H1 (cell line): ENCODE measurements around the gene GRIN2C. TPM values are rescaled to one million over a fixed set of nuclear protein-coding genes. Genes with fewer than 3 reads are reported as not detected.

Experiments
- CTCF ChIA-PET: fragments of 300-600 bp; sonication (Branson Sonifier 250); formaldehyde crosslinking; loops from one replicate; lab custom pipeline; 2021; ENCODE audit not compliant: partially characterized antibody; lab: Charles Lee
- POLR2A ChIA-PET: fragments of 300-600 bp; sonication (Branson Sonifier 250); formaldehyde crosslinking; loops from one replicate; lab custom pipeline; 2021; ENCODE audit warnings: inconsistent platforms; ENCODE audit not compliant: partially characterized antibody; lab: Charles Lee
- DNase-seq, 2 experiments: peaks; one replicate each; pipeline versions ENCODE4 v3.0.0 to v3.0.0-alpha.2; 2010 to 2022; ENCODE audit warnings: low spot score in 2 of 2, low read depth in 1 of 2, mixed read lengths in 1 of 2
- FAIRE-seq: peaks from 2 replicates; lab custom pipeline; 2011; peaks lifted over from hg19 to GRCh38; lab: Jason Lieb, UNC
- H2AFZ ChIP-seq: 2 replicates; pipeline ENCODE4 v1.8.1; 2012; ENCODE audit warnings: low read length, inconsistent platforms
- H2AK5ac ChIP-seq: 2 replicates; pipeline ENCODE4 v1.6.1; 2013; ENCODE audit warnings: low read depth, low read length
- H2BK120ac ChIP-seq: replicated peaks from 2 replicates; pipeline ENCODE3; 2013; ENCODE audit warnings: low read depth, low read length, inconsistent platforms
- H2BK12ac ChIP-seq: 2 replicates; pipeline ENCODE4 v1.6.1; 2013; ENCODE audit warnings: low read depth, low read length
- H2BK15ac ChIP-seq: 2 replicates; pipeline ENCODE4 v1.6.1; 2013; ENCODE audit warnings: low read length
- H2BK20ac ChIP-seq: 2 replicates; pipeline ENCODE4 v1.6.1; 2013; ENCODE audit warnings: low read length
- H2BK5ac ChIP-seq: 2 replicates; pipeline ENCODE4 v1.6.1; 2013; ENCODE audit warnings: low read depth, low read length
- H3K14ac ChIP-seq: 2 replicates; pipeline ENCODE4 v1.6.1; 2013; ENCODE audit warnings: inconsistent platforms; ENCODE audit not compliant: insufficient read length
- H3K18ac ChIP-seq: 2 replicates; pipeline ENCODE4 v1.6.1; 2013; ENCODE audit warnings: low read length; ENCODE audit errors: extremely low read depth
- H3K23ac ChIP-seq: 2 replicates; pipeline ENCODE4 v1.6.1; 2013; ENCODE audit warnings: inconsistent platforms; ENCODE audit not compliant: insufficient read length
- H3K23me2 ChIP-seq: 2 replicates; pipeline ENCODE4 v1.6.1; 2013; ENCODE audit warnings: low read depth, low read length
- H3K27ac ChIP-seq: 2 replicates; pipeline ENCODE4 v1.6.1; 2011; ENCODE audit warnings: low read depth, low read length, inconsistent platforms
- H3K27me3 ChIP-seq, 4 experiments: replicated peaks in 1 of 4; 1 replicate in 1 of 4; 2 replicates in 3 of 4; pipeline versions ENCODE4 v1.6.1 to v1.8.1; 2011 to 2013; ENCODE audit warnings: low read length in 3 of 4, mild to moderate bottlenecking in 3 of 4, inconsistent platforms in 2 of 4, mixed read lengths in 2 of 4, moderate library complexity in 1 of 4; ENCODE audit not compliant: control insufficient read depth in 3 of 4, insufficient read depth in 3 of 4; ENCODE audit errors: extremely low read depth in 1 of 4
- H3K36me3 ChIP-seq, 4 experiments: 2 replicates each; pipeline versions ENCODE4 v1.6.1 to v1.8.1; 2011 to 2013; ENCODE audit warnings: mild to moderate bottlenecking in 4 of 4, low read length in 3 of 4, moderate library complexity in 2 of 4, control low read depth in 1 of 4, inconsistent platforms in 1 of 4; ENCODE audit not compliant: insufficient read depth in 4 of 4, control insufficient read depth in 2 of 4
- H3K4ac ChIP-seq: replicated peaks from 2 replicates; pipeline ENCODE3; 2013; ENCODE audit warnings: low read length, low read depth, mixed read lengths, inconsistent platforms; ENCODE audit not compliant: insufficient read length
- H3K4me1 ChIP-seq, 4 experiments: replicated peaks in 1 of 4; 1 replicate in 1 of 4; 2 replicates in 3 of 4; pipeline versions ENCODE4 v1.6.1 to v1.8.1; 2011 to 2013; ENCODE audit warnings: low read length in 3 of 4, inconsistent platforms in 2 of 4, mixed read lengths in 1 of 4; ENCODE audit not compliant: insufficient read depth in 4 of 4, control insufficient read depth in 3 of 4
- H3K4me2 ChIP-seq, 2 experiments: 2 replicates each; pipeline versions ENCODE4 v1.6.1 to v1.8.1; 2011 to 2013; ENCODE audit warnings: low read depth in 2 of 2, low read length in 2 of 2, control low read depth in 1 of 2, inconsistent platforms in 1 of 2, mild to moderate bottlenecking in 1 of 2; ENCODE audit not compliant: insufficient read depth in 1 of 2
- H3K4me3 ChIP-seq, 4 experiments: fragments of 200-600, 300-600 bp in 1 of 4; sonication (generic), shearing (Covaris generic), sonication (Bioruptor Twin) in 1 of 4; 2 replicates each; pipeline versions ENCODE4 v1.5.1 to v1.8.1; 2011 to 2016; ENCODE audit warnings: low read length in 4 of 4, low read depth in 3 of 4, control low read depth in 2 of 4, inconsistent platforms in 2 of 4, mild to moderate bottlenecking in 2 of 4, mixed read lengths in 1 of 4, moderate library complexity in 1 of 4; ENCODE audit not compliant: insufficient read depth in 2 of 4; ENCODE audit errors: extremely low read depth in 1 of 4
- H3K56ac ChIP-seq: replicated peaks from 2 replicates; pipeline ENCODE3; 2013; ENCODE audit warnings: low read depth, mild to moderate bottlenecking, mixed read lengths, low read length, inconsistent platforms; ENCODE audit not compliant: insufficient read length
- H3K79me1 ChIP-seq: 2 replicates; pipeline ENCODE4 v1.6.1; 2013; ENCODE audit warnings: low read depth, low read length, control low read depth
- H3K79me2 ChIP-seq, 2 experiments: 2 replicates each; pipeline versions ENCODE4 v1.6.1 to v1.8.1; 2012 to 2013; ENCODE audit warnings: low read length in 2 of 2, mild to moderate bottlenecking in 2 of 2, inconsistent platforms in 1 of 2; ENCODE audit not compliant: insufficient read depth in 2 of 2, control insufficient read depth in 1 of 2
- H3K9ac ChIP-seq, 4 experiments: replicated peaks in 1 of 4; 1 replicate in 1 of 4; 2 replicates in 3 of 4; pipeline versions ENCODE4 v1.6.1 to v1.8.1; 2011 to 2013; ENCODE audit warnings: low read depth in 3 of 4, low read length in 3 of 4, control low read depth in 2 of 4, mild to moderate bottlenecking in 2 of 4, moderate library complexity in 2 of 4, inconsistent platforms in 1 of 4; ENCODE audit errors: extremely low read depth in 1 of 4
- H3K9me3 ChIP-seq, 2 experiments: 2 replicates each; pipeline versions ENCODE4 v1.6.1 to v1.8.1; 2012 to 2013; ENCODE audit warnings: mild to moderate bottlenecking in 2 of 2, moderate library complexity in 2 of 2, control low read depth in 1 of 2, inconsistent platforms in 1 of 2, low read depth in 1 of 2, low read length in 1 of 2, mixed read lengths in 1 of 2; ENCODE audit not compliant: insufficient read depth in 2 of 2
- H4K20me1 ChIP-seq, 2 experiments: replicated peaks in 1 of 2; 2 replicates each; pipeline versions ENCODE3 to v1.8.1; 2011 to 2013; ENCODE audit warnings: inconsistent platforms in 2 of 2, low read length in 2 of 2, mild to moderate bottlenecking in 1 of 2; ENCODE audit not compliant: insufficient read depth in 2 of 2, control insufficient read depth in 1 of 2
- H4K5ac ChIP-seq: 2 replicates; pipeline ENCODE4 v1.6.1; 2013; ENCODE audit warnings: low read length, low read depth, mixed read lengths, inconsistent platforms; ENCODE audit not compliant: insufficient read length
- H4K8ac ChIP-seq: 2 replicates; pipeline ENCODE4 v1.8.0; 2013; ENCODE audit warnings: mild to moderate bottlenecking, moderate library complexity, low read length, inconsistent platforms; ENCODE audit not compliant: insufficient read depth; ENCODE audit errors: extremely low read depth
- H4K91ac ChIP-seq: replicated peaks from 2 replicates; pipeline ENCODE3; 2013; ENCODE audit warnings: low read length, mixed read lengths, inconsistent platforms; ENCODE audit not compliant: insufficient read length
- CBX5 ChIP-seq: fragments of 300-800, 300-1000 bp; sonication (generic); IDR thresholded peaks from 2 replicates; pipeline ENCODE4 v1.7.1; 2016; ENCODE audit warnings: antibody characterized with exemption, low read length, low read depth
- HDAC2 ChIP-seq, 2 experiments: fragments of 300-600 bp in 1 of 2; sonication (generic) in 1 of 2; IDR thresholded peaks; 2 replicates each; pipeline ENCODE4 v1.6.1; 2011 to 2012; ENCODE audit warnings: low read depth in 2 of 2, low read length in 2 of 2, mild to moderate bottlenecking in 2 of 2, moderate library complexity in 2 of 2, borderline replicate concordance in 1 of 2, inconsistent platforms in 1 of 2
- JUN ChIP-seq: IDR thresholded peaks from 2 replicates; pipeline ENCODE4 v1.6.1; 2011; ENCODE audit warnings: low read depth, mild to moderate bottlenecking, improper control_type of control experiment, low read length
- KDM5A ChIP-seq: fragments of 200-600 bp; IDR thresholded peaks from 2 replicates; pipeline ENCODE4 v1.7.1; 2012; ENCODE audit warnings: mild to moderate bottlenecking, low read length, inconsistent platforms, mixed read lengths
- SP2 ChIP-seq: IDR thresholded peaks from 2 replicates; pipeline ENCODE4 v1.6.1; 2012; ENCODE audit warnings: mild to moderate bottlenecking, low read length, inconsistent platforms
- SP4 ChIP-seq: IDR thresholded peaks from 2 replicates; pipeline ENCODE4 v1.6.1; 2012; ENCODE audit warnings: low read length, inconsistent platforms
- WGBS, 2 experiments: shearing (Covaris generic) in 1 of 2; methylation state at CpG; one replicate each; pipeline versions ENCODE4 v1.1.6 to v1.1.7; 2013 to 2015; ENCODE audit warnings: low lambda C conversion rate in 2 of 2, mixed read lengths in 2 of 2, inconsistent platforms in 1 of 2, low coverage in 1 of 2, missing lambda C conversion rate in 1 of 2; ENCODE audit not compliant: insufficient replicate concordance in 2 of 2, insufficient coverage in 1 of 2, insufficient read length in 1 of 2; ENCODE audit errors: extremely low coverage in 1 of 2, missing lambda C conversion rate in 1 of 2; 5-methylcytosine and 5-hydroxymethylcytosine counted together
- polyA plus RNA-seq, 7 experiments: library from polyadenylated mRNA; depleted of rRNA in 3 of 7; stranded (reverse) in 5 of 7; unstranded in 2 of 7; fragments of >200 nt in 5 of 7; fragments of 200-250 nt in 2 of 7; gene quantifications; 1 replicate in 5 of 7; 2 replicates in 1 of 7; 4 replicates in 1 of 7; pipeline versions ENCODE4 v1.2.1 to v1.2.3, GENCODE V29; 2011 to 2013; ENCODE audit warnings: missing spikeins in 2 of 7, mixed read lengths in 2 of 7
- total RNA-seq: library from RNA; stranded (reverse); fragmentation: NEBNext Ultra II Directional; extraction: Animal tissue kit (Norgen Biotek cat#: 25700); gene quantifications from 2 replicates; pipeline ENCODE4 v1.2.1, GENCODE V29; 2021

GRIN2C gene
- total and polyA plus RNA-seq, 2 of the 8 experiments (the other 6 are each of a cell fraction or from before 2014, with no cell fraction given), result 0.06 to 0.07 TPM

DNA sequence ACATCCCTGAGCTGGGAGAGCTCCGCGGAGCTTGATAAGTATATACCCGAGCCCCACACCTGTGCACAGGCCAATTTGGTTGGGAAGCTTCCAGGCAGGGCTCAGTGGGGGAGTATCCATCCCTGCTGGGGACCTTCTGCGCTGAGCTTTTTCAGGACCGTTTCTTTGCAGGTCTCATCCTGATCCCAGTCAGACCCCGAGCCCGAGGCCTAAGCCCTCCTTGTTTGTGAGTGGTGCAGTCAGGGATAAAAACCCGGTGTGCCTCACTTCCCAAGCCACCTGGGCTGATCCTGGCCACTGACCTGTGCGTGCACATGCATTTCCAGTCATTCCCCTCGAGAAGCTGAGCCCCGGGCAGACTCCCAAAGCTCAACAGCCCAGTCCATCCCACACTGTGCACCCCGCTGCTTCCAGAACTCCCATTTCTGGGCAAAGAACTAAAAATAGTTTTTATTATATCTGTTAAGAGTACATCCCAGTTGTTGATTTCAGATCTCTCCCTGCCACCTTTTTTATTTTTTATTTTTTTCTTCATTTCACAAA lies 56.2 kb downstream of the GRIN2C start:
- H2AFZ ChIP-seq, result no peak overlapping the region
- ChIA-PET CTCF (interaction anchor here (0.5 to 99.6 kb wide), 4 partner anchors 15 to 319 kb away, joined by 3 to 2981 read pairs (median 1492); partner anchors contain the start of genes FDXR, GRIN2C and NAT9), POLR2A (interaction anchor here (1.1 to 1.2 kb wide), 2 partner anchors 30 to 57 kb away, joined by 3 to 5 read pairs; partner anchors contain the start of gene GRIN2C)
- H3K79me1 ChIP-seq, result no peaks in the 10 kb centered on the region
- WGBS, 2 experiments, result 89% methylated on average over 12 of the region's 12 CpGs; no CpG with 5 or more reads in 1 of the 2 experiments
- H3K36me3 ChIP-seq, result peaks cover 0 to 6% (median 1%) of the 10 kb centered on the region in 4 experiments; a peak in 5 of 8 replicates
- no peak overlapping the region for H4K5ac ChIP-seq
- no peaks in the 10 kb centered on the region for H3K23me2 ChIP-seq
- H3K9ac ChIP-seq, result no peak overlapping the region
- H3K4me1 ChIP-seq, result no peaks in the 10 kb centered on the region; a peak in 1 of 7 replicates
- H3K79me2 ChIP-seq, result no peaks in the 10 kb centered on the region
- peaks cover 5 to 22% of the 10 kb centered on the region in 2 experiments for H4K20me1 ChIP-seq
- no peak overlapping the region for H3K14ac ChIP-seq
- FAIRE-seq (no peak), DNase-seq (no peak)
- H3K23ac ChIP-seq, result no peak overlapping the region
- H3K4me3 ChIP-seq, result no peak overlapping the region
- no peak overlapping the region for H3K56ac ChIP-seq
- H2AK5ac ChIP-seq, result no peak overlapping the region
- H3K4me2 ChIP-seq, result no peak overlapping the region
- no peaks in the 10 kb centered on the region for H3K9me3 ChIP-seq
- H2BK12ac ChIP-seq, result no peak overlapping the region
- H2BK120ac ChIP-seq, result no peak overlapping the region
- no peak overlapping the region for H4K8ac ChIP-seq
- H2BK5ac ChIP-seq, result no peak overlapping the region
- no peak overlapping the region for H4K91ac ChIP-seq
- no peak overlapping the region for H3K18ac ChIP-seq
- no peak overlapping the region for H2BK20ac ChIP-seq
- no peak overlapping the region for H3K4ac ChIP-seq
- H3K27ac ChIP-seq, result no peak overlapping the region
- H3K27me3 ChIP-seq, result no peaks in the 10 kb centered on the region
- no peak overlapping the region for H2BK15ac ChIP-seq
- TF ChIP-seq HDAC2 (IDR thresholded peaks at IDR 0.05; ENCODE audit: borderline replicate concordance in 1 of 2, low read depth in 2 of 2, low read length in 2 of 2) (no peak), KDM5A (no peak), JUN (no peak), SP4 (no peak), SP2 (no peak), CBX5 (no peak)
